HCT116 (cell line): Measurements from ENCODE around the gene GNAT1. TPM values are rescaled to one million over a fixed set of nuclear protein-coding genes. Genes with fewer than 3 reads are reported as not detected.

Source experiments
- ATAC-seq: fragments of 200-7000 bp; cut with Tn5 transposase; 2 replicates; pipeline ENCODE4 v1.9.1; 2020; ENCODE audit warnings: mild to moderate bottlenecking, moderate library complexity
- BruUV-seq: library from RNA; stranded (reverse); fragments of 400-500 nt; replicated peaks from 2 replicates; lab custom pipeline; 2021; lab: Mats Ljungman, UMichigan
- CTCF ChIA-PET: fragments of 300-600 bp; sonication (Branson Sonifier 250); formaldehyde crosslinking; loops from one replicate; lab custom pipeline; 2021; ENCODE audit warnings: antibody characterized with exemption; lab: Charles Lee
- POLR2A ChIA-PET: fragments of 300-600, 350-600 bp; sonication (Branson Sonifier 250); formaldehyde crosslinking; loops from one replicate; lab custom pipeline; 2021; ENCODE audit warnings: antibody characterized with exemption; lab: Charles Lee
- RAD21 ChIA-PET, 2 experiments: fragments of 300-600 bp; sonication (Branson Sonifier 250); formaldehyde crosslinking; loops; one replicate each; lab custom pipeline; 2023; ENCODE audit warnings: low total read pairs in 2 of 2; ENCODE audit not compliant: uncharacterized antibody in 2 of 2, unreplicated experiment in 2 of 2, low non-redundant PET in 1 of 2; lab: Charles Lee
- DNase-seq: peaks from one replicate; pipeline ENCODE4 v3.0.0-alpha.2; 2010; ENCODE audit warnings: low read depth, low spot score
- H2AFZ ChIP-seq: fragments of 200-600 bp; shearing (Covaris generic), sonication (generic); 2 replicates; pipeline ENCODE4 v1.6.1; 2017; ENCODE audit warnings: low read depth, mixed run types, mixed read lengths, antibody characterized with exemption, low read length; ENCODE audit not compliant: poor library complexity, severe bottlenecking
- H3K27ac ChIP-seq: 2 replicates; pipeline ENCODE4 v1.5.1; 2012; ENCODE audit warnings: low read depth, low read length
- H3K27me3 ChIP-seq: fragments of 200-600 bp; sonication (generic); 2 replicates; pipeline ENCODE4 v1.6.1; 2016; ENCODE audit warnings: mixed run types, low read length, mixed read lengths; ENCODE audit not compliant: insufficient read depth
- H3K36me3 ChIP-seq, 2 experiments: fragments of 200-500 bp in 1 of 2; fragments of 200-600 bp in 1 of 2; sonication (Bioruptor generic) in 1 of 2; sonication (generic) in 1 of 2; 2 replicates each; pipeline versions ENCODE4 v1.5.1 to v1.6.1; 2014 to 2016; ENCODE audit warnings: low read length in 2 of 2, inconsistent platforms in 1 of 2, mixed read lengths in 1 of 2, mixed run types in 1 of 2; ENCODE audit not compliant: insufficient read depth in 2 of 2, control insufficient read depth in 1 of 2
- H3K4me1 ChIP-seq, 2 experiments: fragments of 200-600 bp in 1 of 2; sonication (generic) in 1 of 2; 2 replicates each; pipeline versions ENCODE4 v1.5.1 to v1.6.1; 2012 to 2017; ENCODE audit warnings: low read length in 2 of 2, inconsistent platforms in 1 of 2, mild to moderate bottlenecking in 1 of 2, mixed read lengths in 1 of 2, mixed run types in 1 of 2, moderate library complexity in 1 of 2; ENCODE audit not compliant: insufficient read depth in 2 of 2, control insufficient read depth in 1 of 2
- H3K4me2 ChIP-seq: fragments of 200-600 bp; sonication (generic); 2 replicates; pipeline ENCODE4 v1.6.1; 2017; ENCODE audit warnings: mixed run types, low read length, mixed read lengths
- H3K4me3 ChIP-seq, 2 experiments: fragments of 200-600 bp in 1 of 2; sonication (generic) in 1 of 2; replicated peaks in 1 of 2; 2 replicates each; pipeline ENCODE4 v1.5.1; 2011 to 2016; ENCODE audit warnings: low read length in 2 of 2, control low read depth in 1 of 2, low read depth in 1 of 2, mild to moderate bottlenecking in 1 of 2, mixed read lengths in 1 of 2, mixed run types in 1 of 2
- H3K79me2 ChIP-seq: fragments of 200-600 bp; sonication (generic); 2 replicates; pipeline ENCODE4 v1.6.1; 2017; ENCODE audit warnings: mild to moderate bottlenecking, mixed run types, low read length, moderate library complexity, mixed read lengths; ENCODE audit not compliant: insufficient read depth
- H3K9ac ChIP-seq: fragments of 200-600 bp; sonication (generic); 2 replicates; pipeline ENCODE4 v1.6.1; 2016; ENCODE audit warnings: low read length, mixed read lengths
- H3K9me2 ChIP-seq: fragments of 200-600 bp; sonication (generic), shearing (Covaris generic); 2 replicates; pipeline ENCODE4 v1.6.1; 2017; ENCODE audit warnings: mixed run types, mild to moderate bottlenecking, moderate library complexity; ENCODE audit not compliant: insufficient read depth
- H3K9me3 ChIP-seq, 2 experiments: fragments of 200-500 bp in 1 of 2; fragments of 200-600 bp in 1 of 2; sonication (Bioruptor generic) in 1 of 2; sonication (generic) in 1 of 2; 2 replicates each; pipeline ENCODE4 v1.6.1; 2014 to 2017; ENCODE audit warnings: low read length in 2 of 2, mixed read lengths in 2 of 2, inconsistent platforms in 1 of 2, low read depth in 1 of 2, mild to moderate bottlenecking in 1 of 2, mixed run types in 1 of 2, moderate library complexity in 1 of 2; ENCODE audit not compliant: control insufficient read depth in 1 of 2, insufficient read depth in 1 of 2
- H4K20me1 ChIP-seq: fragments of 200-600 bp; sonication (generic), shearing (Covaris generic); 2 replicates; pipeline ENCODE4 v1.6.1; 2017; ENCODE audit warnings: mixed run types, mild to moderate bottlenecking, moderate library complexity; ENCODE audit not compliant: insufficient read depth
- CTCF ChIP-seq, 3 experiments: fragments of 200-600 bp in 1 of 3; sonication (generic) in 1 of 3; IDR thresholded peaks in 2 of 3; conservative IDR thresholded peaks in 1 of 3; 2 replicates each; pipeline ENCODE4 v1.5.1; 2012 to 2017; ENCODE audit warnings: low read depth in 2 of 3, low read length in 2 of 3, antibody characterized with exemption in 1 of 3, borderline replicate concordance in 1 of 3, control low read depth in 1 of 3, mild to moderate bottlenecking in 1 of 3, mixed read lengths in 1 of 3, mixed run types in 1 of 3, moderate library complexity in 1 of 3; ENCODE audit not compliant: insufficient read depth in 1 of 3
- REST ChIP-seq: IDR thresholded peaks from 2 replicates; pipeline ENCODE4 v1.6.1; 2012; ENCODE audit warnings: low read depth
- intact Hi-C: fragments of 100-400 bp; cut with micrococcal nuclease; formaldehyde crosslinking; loops from 2 replicates; pipeline ENCODE4 v1.10.0; 2022
- total RNA-seq: library from RNA; stranded (reverse); gene quantifications from one replicate; pipeline ENCODE4 v1.2.1, GENCODE V29; 2021; ENCODE audit not compliant: unreplicated experiment

Gene GNAT1
- total RNA-seq, 1 experiment from 2014 or later, result not detected

GRCh38 chr3:50154476-50154839, 37.0 kb upstream of the GNAT1 start:
- no peak for DNase-seq
- Histone ChIP-seq H2AFZ (no peak overlapping the region), H3K9me2 (no peaks in the 10 kb centered on the region), H3K9ac (no peak overlapping the region), H3K36me3 (no peaks in the 10 kb centered on the region), H3K9me3 (no peaks in the 10 kb centered on the region), H3K4me2 (peak overlapping the region; percentile 78), H4K20me1 (no peaks in the 10 kb centered on the region), H3K27me3 (no peaks in the 10 kb centered on the region), H3K27ac (no peak overlapping the region; the same call in 1 of the 2 replicates), H3K4me1 (peaks cover 10 to 37% of the 10 kb centered on the region in 2 experiments), H3K79me2 (no peaks in the 10 kb centered on the region), H3K4me3 (peak overlapping the region; percentile 26 to 67)
- CTCF ChIA-PET, result no interaction called here
- POLR2A ChIA-PET, result no interaction called here
- RAD21 ChIA-PET, result no interaction called here
- ATAC-seq, result peak; percentile 47
- intact Hi-C loops, result no loop called here
- no TSS peak for BruUV-seq
- TF ChIP-seq CTCF (IDR thresholded peaks at IDR 0.05 in 2 of 3, conservative IDR thresholded peaks at IDR 0.05 in 1 of 3; ENCODE audit: borderline replicate concordance in 1 of 3, insufficient read depth in 1 of 3, low read depth in 2 of 3, low read length in 2 of 3) (peak in 2 of 3 experiments; percentile 11 to 20; a peak in 1 of 6 replicates), REST (no peak)
